SK-N-DZ (cell line): Measurements from ENCODE around the gene SLC39A11.
"Not testable (repeated sequence)": the region's sequence is repeated elsewhere in the genome, so short reads cannot be mapped to it uniquely, and the experiment has no call there.

Source experiments
- DNase-seq: peaks from one replicate; pipeline ENCODE4 v3.0.0-alpha.2; 2015; ENCODE audit warnings: low spot score

Gene SLC39A11

DNA sequence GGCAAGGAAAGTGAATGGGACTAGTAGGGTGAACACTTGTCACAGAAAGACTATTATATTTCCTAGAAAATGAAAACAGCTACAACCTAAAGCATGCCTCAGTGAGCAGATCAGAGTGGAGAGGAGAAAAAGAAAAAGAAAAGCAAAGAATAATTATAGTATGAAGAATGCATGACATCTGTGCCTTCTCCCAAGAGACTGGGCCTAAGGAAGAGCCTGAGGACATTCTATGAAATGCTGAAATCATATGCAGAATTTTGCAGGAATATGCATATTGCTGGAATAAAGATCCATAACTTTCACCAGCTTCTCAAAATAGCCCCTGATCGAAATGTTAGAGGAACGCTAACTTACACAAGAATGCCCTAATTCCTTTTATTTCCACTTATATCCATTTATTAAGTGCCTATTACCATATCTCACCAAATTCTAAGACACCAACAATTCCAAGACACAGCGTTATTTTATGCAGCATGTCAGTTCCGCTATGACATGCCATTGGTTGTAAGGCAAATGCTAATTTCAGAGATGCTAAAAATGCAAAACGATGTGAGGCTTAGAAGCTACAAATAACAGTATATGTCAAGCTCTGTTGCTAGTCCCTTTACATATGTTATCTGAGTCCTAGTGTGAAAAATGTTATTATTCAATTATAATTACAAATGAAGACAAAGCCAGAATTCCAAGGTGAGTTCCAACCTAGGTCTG lies 171.0 kb downstream of the SLC39A11 start:
- no peak for DNase-seq

DNA sequence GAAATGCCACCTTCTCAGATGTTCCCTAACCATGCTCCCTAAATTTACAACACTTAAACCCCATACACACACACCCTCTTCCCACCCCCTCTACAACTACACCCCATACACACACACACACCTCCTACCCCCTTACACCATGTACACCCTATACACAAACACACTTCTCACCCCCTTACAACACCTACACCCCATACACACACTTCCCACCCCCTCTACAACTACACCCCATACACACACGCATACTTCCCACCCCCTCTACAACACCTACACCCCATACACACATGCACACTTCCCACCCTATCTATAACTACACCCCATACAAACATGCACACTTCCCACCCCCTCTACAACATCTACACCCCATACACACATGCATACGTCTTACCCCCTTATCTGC lies 172.0 kb downstream of the SLC39A11 start:
- DNase-seq = no peak

- DNase-seq = no peak
Observed at GRCh38 chr17:72916991-72917390, 175.5 kb downstream of the SLC39A11 start.

- no peak for DNase-seq
Observed at GRCh38 chr17:72915625-72916081, 176.8 kb downstream of the SLC39A11 start.

DNA sequence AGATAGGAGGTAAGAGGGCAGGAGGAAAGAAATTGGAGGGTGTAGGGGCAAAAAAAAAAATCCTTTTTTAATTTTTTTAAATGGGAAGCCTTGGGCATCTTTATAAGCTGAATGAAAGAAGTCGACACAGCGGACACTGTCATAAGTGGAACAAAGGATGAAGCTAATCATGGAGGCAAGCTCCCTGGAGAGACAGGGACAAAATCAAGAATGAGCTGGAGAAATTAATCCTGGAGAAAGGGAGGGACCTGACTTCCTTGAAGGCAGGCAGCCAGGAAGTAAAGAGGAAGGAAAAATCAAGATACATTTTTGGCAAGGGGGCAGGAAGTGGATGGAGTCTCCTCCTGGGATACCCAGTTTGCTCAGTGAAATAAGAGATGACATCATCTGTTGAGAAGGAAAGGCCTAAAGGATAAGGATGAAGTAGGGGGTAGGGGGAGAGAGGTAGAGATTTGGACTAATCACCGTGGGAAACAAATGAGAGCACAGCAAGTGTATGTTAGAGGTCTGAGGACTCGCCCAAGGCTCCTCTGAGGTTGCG lies 179.3 kb downstream of the SLC39A11 start:
- DNase-seq = no peak

GRCh38 chr17:72906306-72906705 lies 186.2 kb downstream of the SLC39A11 start:
- no peak for DNase-seq

GRCh38 chr17:72903522-72903921 lies 189.0 kb downstream of the SLC39A11 start:
- DNase-seq = no peak

DNA sequence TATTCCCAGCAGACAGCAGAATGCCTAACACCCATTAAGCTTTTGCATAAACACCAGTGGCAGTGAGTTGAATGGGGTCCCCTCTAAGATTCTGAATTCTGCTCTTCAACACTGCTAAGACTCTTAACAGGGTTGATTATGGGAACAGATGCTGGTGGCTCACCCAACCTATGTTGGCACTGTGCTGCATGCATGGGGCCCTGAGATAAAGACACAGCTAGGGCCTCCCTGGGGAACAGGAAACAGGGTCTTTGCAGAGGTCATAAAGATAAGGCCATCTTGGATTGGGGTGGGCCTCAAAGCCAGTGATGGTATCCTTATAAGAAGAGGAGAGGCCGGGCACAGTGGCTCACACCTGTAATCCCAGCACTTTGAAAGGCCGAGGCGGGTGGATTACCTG lies 190.8 kb downstream of the SLC39A11 start:
- DNase-seq = no peak

GRCh38 chr17:72901083-72901482 lies 191.4 kb downstream of the SLC39A11 start:
- DNase-seq = no peak

- no peak for DNase-seq
Observed at GRCh38 chr17:72900654-72900971, 191.9 kb downstream of the SLC39A11 start.

GRCh38 chr17:72898725-72899124 lies 193.8 kb downstream of the SLC39A11 start:
- no peak for DNase-seq

DNA sequence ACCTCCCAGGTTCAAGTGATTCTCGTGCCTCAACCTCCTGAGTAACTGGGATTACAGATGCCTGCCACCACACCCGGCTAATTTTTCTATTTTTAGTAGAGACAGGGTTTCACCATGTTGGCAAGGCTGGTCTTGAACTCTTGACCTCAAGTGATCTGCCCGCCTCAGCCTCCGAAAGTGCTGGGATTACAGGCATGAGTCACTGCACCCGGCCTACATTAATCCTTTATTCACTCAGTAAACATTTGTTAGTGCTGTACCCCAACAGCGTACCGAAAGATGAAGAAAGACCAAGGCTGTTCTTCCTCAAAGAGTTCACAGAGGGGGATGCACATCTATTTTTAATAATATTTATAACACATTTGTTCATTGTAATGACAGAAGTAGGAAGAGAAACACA lies 196.2 kb downstream of the SLC39A11 start:
- not testable (repeated sequence) for DNase-seq

GRCh38 chr17:72891627-72892026 lies 200.9 kb downstream of the SLC39A11 start:
- DNase-seq = no peak

DNA sequence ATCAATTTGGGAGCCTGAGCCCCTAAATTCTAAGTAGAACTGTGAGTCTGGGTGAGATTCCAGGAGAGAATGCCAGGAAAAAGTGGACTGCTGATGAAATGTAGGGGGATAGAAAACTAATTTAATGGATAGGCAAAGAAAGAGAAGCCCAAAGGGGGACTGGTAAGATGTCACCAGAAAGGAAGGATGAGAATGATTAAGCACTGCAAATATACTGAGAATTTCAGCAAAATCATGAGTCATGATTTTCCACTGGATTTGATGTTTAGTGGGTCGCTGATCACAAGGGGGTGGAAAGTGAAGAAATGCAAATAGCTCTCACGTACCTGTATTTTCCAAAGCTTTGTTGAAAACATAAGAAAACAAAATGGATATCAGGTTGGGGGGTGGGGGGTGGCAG lies 201.8 kb downstream of the SLC39A11 start:
- DNase-seq = no peak

GRCh38 chr17:72887917-72888316 lies 204.6 kb downstream of the SLC39A11 start:
- no peak for DNase-seq

- no peak for DNase-seq
Observed at GRCh38 chr17:72887322-72887721, 205.2 kb downstream of the SLC39A11 start.

DNA sequence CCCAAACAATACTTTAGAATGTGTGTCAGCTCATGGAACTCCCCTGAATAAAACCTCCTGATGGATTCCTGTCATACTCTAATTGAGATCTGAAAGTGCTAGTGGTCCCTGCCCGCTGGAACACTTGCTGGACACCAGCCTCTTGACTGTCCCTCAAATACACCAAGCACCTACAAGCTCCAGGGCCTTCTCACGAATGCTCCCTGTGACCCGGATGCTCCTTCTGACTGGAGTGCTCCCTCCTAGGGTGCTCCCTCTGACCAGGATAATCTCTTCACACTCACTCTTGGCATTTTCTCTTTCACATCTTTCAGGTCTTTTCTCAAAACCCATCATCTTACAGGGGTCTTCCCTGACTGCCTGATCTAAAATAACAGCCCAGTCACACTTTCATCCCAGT lies 205.9 kb downstream of the SLC39A11 start:
- DNase-seq = no peak

GRCh38 chr17:72884066-72884465 lies 208.4 kb downstream of the SLC39A11 start:
- DNase-seq = no peak

DNA sequence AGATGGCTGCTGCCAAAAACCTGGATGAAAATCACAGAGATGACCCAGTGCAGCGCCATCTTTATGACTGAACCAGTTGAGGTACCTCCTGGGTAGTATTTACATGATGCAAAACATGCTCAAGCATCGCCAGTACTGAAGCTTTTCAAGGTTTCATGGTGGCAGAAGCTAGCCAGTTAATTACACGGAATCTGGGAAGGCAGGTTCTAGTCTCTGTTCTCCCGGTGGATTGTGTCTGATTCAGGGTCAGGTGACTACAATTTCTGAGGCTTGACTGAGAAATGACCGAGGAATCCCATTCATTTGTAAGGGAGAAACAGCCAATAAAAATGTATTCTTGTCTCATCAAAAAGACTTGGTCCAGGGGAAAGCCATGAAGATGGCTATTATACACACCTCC lies 209.1 kb downstream of the SLC39A11 start:
- no peak for DNase-seq

- no peak for DNase-seq
Observed at GRCh38 chr17:72882426-72882825, 210.1 kb downstream of the SLC39A11 start.

- DNase-seq = no peak
Observed at GRCh38 chr17:72879877-72880276, 212.6 kb downstream of the SLC39A11 start.

GRCh38 chr17:72878975-72879660 lies 213.4 kb downstream of the SLC39A11 start:
- no peak for DNase-seq

DNA sequence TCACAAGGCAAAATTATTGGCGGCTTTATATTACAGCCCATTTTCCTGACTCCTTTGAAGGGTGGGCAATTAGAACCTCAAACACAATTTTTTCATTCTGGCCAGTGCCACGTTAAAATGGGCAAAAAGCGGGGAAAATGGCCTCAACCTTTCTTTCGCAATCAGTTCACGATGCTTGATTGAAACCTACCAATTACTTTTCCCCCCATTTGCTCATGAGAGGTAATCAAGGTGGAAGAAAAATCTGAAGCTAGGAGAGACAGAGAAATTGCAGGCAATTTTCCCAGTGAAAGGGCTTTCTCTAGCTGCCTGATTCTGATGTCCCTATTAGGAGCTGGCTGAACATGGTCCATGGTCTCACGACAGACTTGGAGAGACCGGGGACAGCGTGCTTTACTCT lies 215.1 kb downstream of the SLC39A11 start:
- DNase-seq = no peak
